K562 (cell line): ENCODE data around the gene CLDN7. TPM values are rescaled to one million over a fixed set of nuclear protein-coding genes. Genes with fewer than 3 reads are reported as not detected.
A peak's percentile ranks its signal among the peaks of the same experiment; 100 is the strongest.

Source experiments
- BDP1 ChIP-seq: IDR thresholded peaks from 3 replicates; pipeline ENCODE4 v1.6.1; 2011; ENCODE audit not compliant: insufficient read length, insufficient read depth
- CBX3 ChIP-seq, 2 experiments: IDR thresholded peaks; 1 replicate in 1 of 2; 2 replicates in 1 of 2; pipeline ENCODE4 v1.6.1; 2012; ENCODE audit warnings: inconsistent platforms in 2 of 2, low read length in 2 of 2, borderline replicate concordance in 1 of 2, control low read depth in 1 of 2
- HBP1 ChIP-seq: fragments of 450-650 bp; formaldehyde crosslinking; IDR thresholded peaks from 2 replicates; pipeline ENCODE4 v1.4.0; 2022; ENCODE audit warnings: missing genetic modification characterization
- NCOR1 ChIP-seq: fragments of 450-650 bp; IDR thresholded peaks from 2 replicates; pipeline ENCODE4 v1.6.1; 2016; ENCODE audit warnings: mild to moderate bottlenecking, moderate library complexity
- NR0B1 ChIP-seq: fragments of 450-650 bp; IDR thresholded peaks from one replicate; pipeline ENCODE4 v1.6.1; 2018; ENCODE audit warnings: mild to moderate bottlenecking, moderate library complexity; ENCODE audit not compliant: partially characterized antibody
- NR2C1 ChIP-seq, 2 experiments: fragments of 450-650 bp; IDR thresholded peaks; 2 replicates each; pipeline ENCODE4 v1.6.1; 2017; ENCODE audit warnings: mild to moderate bottlenecking in 2 of 2, antibody characterized with exemption in 1 of 2, inconsistent platforms in 1 of 2, missing compliant biosample characterization in 1 of 2, missing genetic modification characterization in 1 of 2
- RFX7 ChIP-seq: fragments of 250-450 bp; sonication (Bioruptor Pico); IDR thresholded peaks from 2 replicates; pipeline ENCODE4 v1.5.1; 2021; ENCODE audit warnings: mild to moderate bottlenecking
- RNF219 ChIP-seq: fragments of 250-450 bp; sonication (Bioruptor Pico); IDR thresholded peaks from 2 replicates; pipeline ENCODE4 v1.5.0; 2022; ENCODE audit warnings: mild to moderate bottlenecking
- SIX5 ChIP-seq, 2 experiments: IDR thresholded peaks; 2 replicates each; pipeline ENCODE4 v1.6.1; 2011; ENCODE audit warnings: low read length in 2 of 2, borderline replicate concordance in 1 of 2, low read depth in 1 of 2, mild to moderate bottlenecking in 1 of 2, moderate library complexity in 1 of 2; ENCODE audit not compliant: insufficient read depth in 1 of 2
- TAF15 ChIP-seq: fragments of 200-400 bp; formaldehyde crosslinking; IDR thresholded peaks from 2 replicates; pipeline ENCODE4 v1.6.1; 2017; ENCODE audit warnings: mild to moderate bottlenecking, low read depth, low read length, moderate library complexity
- TARDBP ChIP-seq: fragments of 450-650 bp; IDR thresholded peaks from 2 replicates; pipeline ENCODE4 v1.6.1; 2016
- USF1 ChIP-seq: sonication (generic); formaldehyde crosslinking; IDR thresholded peaks from 2 replicates; pipeline ENCODE4 v1.9.0; 2022; ENCODE audit warnings: mild to moderate bottlenecking, missing genetic modification reagents
- ZBTB11 ChIP-seq, 3 experiments: fragments of 200-800 bp in 1 of 3; fragments of 250-450 bp in 1 of 3; fragments of 450-650 bp in 1 of 3; sonication (Bioruptor Pico) in 1 of 3; sonication (Bioruptor generic) in 1 of 3; formaldehyde crosslinking in 1 of 3; IDR thresholded peaks; 2 replicates each; pipeline versions ENCODE4 v1.6.1 to v1.8.0; 2016 to 2022; ENCODE audit warnings: mild to moderate bottlenecking in 2 of 3, missing genetic modification characterization in 2 of 3, missing compliant biosample characterization in 1 of 3, moderate library complexity in 1 of 3
- ZBTB12 ChIP-seq: fragments of 250-450 bp; sonication (Bioruptor Pico); IDR thresholded peaks from 2 replicates; pipeline ENCODE4 v1.4.0; 2020
- ZNF263 ChIP-seq: sonication (generic); formaldehyde crosslinking; IDR thresholded peaks from 2 replicates; pipeline ENCODE4 v1.8.0; 2022; ENCODE audit warnings: mild to moderate bottlenecking, missing genetic modification reagents, borderline replicate concordance
- polyA plus RNA-seq, 8 experiments: library from polyadenylated mRNA; depleted of rRNA in 4 of 8; stranded (reverse) in 5 of 8; unstranded in 3 of 8; fragments of >200 nt; fragmentation: Nextera tagmentation in 2 of 8; fragmentation: Illumina TruSeq in 1 of 8; extraction: Ambion mirVana in 2 of 8; extraction: Trizol in 1 of 8; gene quantifications; 2 replicates each; pipeline versions ENCODE4 v1.2.1 to v1.2.3, GENCODE V29; 2011 to 2014; ENCODE audit warnings: inconsistent platforms in 1 of 8, missing spikeins in 1 of 8
- total RNA-seq, 7 experiments: library from RNA; depleted of rRNA in 6 of 7; stranded (reverse); fragments of >200 nt in 6 of 7; fragmentation: Illumina TruSeq in 2 of 7; extraction: Trizol in 2 of 7; gene quantifications; 2 replicates each; pipeline versions ENCODE4 v1.2.1 to v1.2.3, GENCODE V29; 2011 to 2021; ENCODE audit warnings: low replicate concordance in 1 of 7

The CLDN7 gene
- total and polyA plus RNA-seq, 9 of the 15 experiments (the other 6 are each of a cell fraction or from before 2014, with no cell fraction given), result 2.2 to 14.5 (median 7.6) TPM

- TF ChIP-seq ZNF263 (no peak), SIX5 (IDR thresholded peaks at IDR 0.05; ENCODE audit: borderline replicate concordance in 1 of 2, insufficient read depth in 1 of 2, low read depth in 1 of 2, low read length in 2 of 2) (no peak; a peak in 1 of 4 replicates), RNF219 (no peak), TARDBP (no peak), ZBTB11 (CRISPR knock-in tag; IDR thresholded peaks at IDR 0.05) (no peak), HBP1 (CRISPR knock-in tag) (peak; percentile 95), RFX7 (CRISPR knock-in tag) (no peak), NR2C1 (IDR thresholded peaks at IDR 0.05) (peak; percentile 75), NR2C1 (tag; IDR thresholded peaks at IDR 0.05) (peak; percentile 56), USF1 (peak; percentile 99), TAF15 (no peak), CBX3 (IDR thresholded peaks at IDR 0.05; ENCODE audit: borderline replicate concordance in 1 of 2, low read length in 2 of 2) (no peak), ZBTB12 (CRISPR knock-in tag) (no peak), NR0B1 (no peak), BDP1 (no peak), NCOR1 (peak; percentile 64)
Measured at GRCh38 chr17:7234083-7234951, 28.0 kb downstream of the CLDN7 start, which contains the start of gene DVL2 (continued).
